ENCODE measurements around the gene SRGAP1. TPM values are rescaled to one million over a fixed set of nuclear protein-coding genes. Genes with fewer than 3 reads are reported as not detected.
A peak's percentile ranks its signal among the peaks of the same experiment; 100 is the strongest.
"Not testable (repeated sequence)": the region's sequence is repeated elsewhere in the genome, so short reads cannot be mapped to it uniquely, and the experiment has no call there.

The SRGAP1 gene
- total RNA-seq, 1 experiment from 2014 or later: 65.0 TPM

DNA sequence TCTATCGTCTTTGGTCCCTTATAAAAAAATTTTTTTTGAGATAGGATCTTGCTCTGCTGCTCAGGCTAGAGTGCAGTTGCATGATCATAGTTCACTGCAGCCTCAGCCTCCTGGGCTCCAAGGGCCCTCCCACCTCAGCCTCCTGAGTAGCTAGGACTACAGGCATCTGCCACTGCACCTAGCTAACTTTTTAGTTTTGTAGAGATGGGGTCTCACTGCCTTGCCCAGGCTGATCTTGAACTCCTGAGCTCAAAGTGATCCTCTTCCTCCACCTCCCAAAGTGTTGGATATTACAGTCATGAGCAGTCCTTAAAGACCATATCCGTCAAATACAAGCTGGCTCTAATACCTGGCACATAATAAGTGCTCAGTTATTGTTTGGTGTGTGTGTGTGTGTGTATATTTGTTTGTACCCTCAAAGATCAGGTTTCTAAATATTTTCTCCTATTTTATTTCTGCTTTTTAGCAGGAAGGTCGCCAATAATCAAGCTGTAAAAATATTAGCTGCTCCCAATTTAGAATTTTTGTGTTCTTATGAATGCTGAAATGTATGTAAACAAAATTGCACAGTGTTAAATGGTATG, 30.5 kb downstream of the SRGAP1 start:
- DNase-seq (ENCODE audit: unreplicated experiment): no peak
- CTCF ChIA-PET: interaction anchor here (0.5 to 2.0 kb wide), 4 partner anchors 12 to 31 kb away, joined by 3 to 5 read pairs (median 4); partner anchors contain the start of gene SRGAP1
- no TSS peak for BruUV-seq (replicated peaks)
- POLR2A ChIA-PET: interaction anchor here (0.6 to 1.6 kb wide), 8 partner anchors 9 to 447 kb away, joined by 3 to 8 read pairs (median 4); no protein-coding TSS in a partner anchor
- Mint-ChIP-seq H3K27me3 (ENCODE audit: insufficient read depth, unreplicated experiment) (no peaks in the 10 kb centered on the region), H3K9me3 (ENCODE audit: unreplicated experiment) (no peaks in the 10 kb centered on the region), H3K36me3 (ENCODE audit: insufficient read depth, unreplicated experiment) (peaks cover 6% of the 10 kb centered on the region), H3K4me1 (ENCODE audit: insufficient read depth, unreplicated experiment) (peaks cover 18% of the 10 kb centered on the region), H3K4me3 (ENCODE audit: unreplicated experiment) (no peak overlapping the region), H3K27ac (ENCODE audit: low read depth, unreplicated experiment) (no peak overlapping the region)
- TF ChIP-seq CTCF (IDR thresholded peaks at IDR 0.05; ENCODE audit: unreplicated experiment): no peak
- intact Hi-C loops (cut with micrococcal nuclease): no loop called here

GRCh38 chr12:63875703-63876102, 31.2 kb downstream of the SRGAP1 start:
- BruUV-seq (replicated peaks): no TSS peak
- DNase-seq (ENCODE audit: unreplicated experiment): no peak
- CTCF ChIA-PET: interaction anchor here (0.5 to 2.0 kb wide), 7 partner anchors 13 to 381 kb away, joined by 3 to 5 read pairs (median 3); partner anchors contain the start of gene SRGAP1
- intact Hi-C loops (cut with micrococcal nuclease): no loop called here
- Mint-ChIP-seq H3K4me3 (ENCODE audit: unreplicated experiment) (no peak overlapping the region), H3K36me3 (ENCODE audit: insufficient read depth, unreplicated experiment) (peaks cover 6% of the 10 kb centered on the region), H3K4me1 (ENCODE audit: insufficient read depth, unreplicated experiment) (peaks cover 18% of the 10 kb centered on the region), H3K27ac (ENCODE audit: low read depth, unreplicated experiment) (no peak overlapping the region), H3K27me3 (ENCODE audit: insufficient read depth, unreplicated experiment) (no peaks in the 10 kb centered on the region), H3K9me3 (ENCODE audit: unreplicated experiment) (no peaks in the 10 kb centered on the region)
- POLR2A ChIA-PET: interaction anchor here (1.4 to 1.6 kb wide), 5 partner anchors 10 to 48 kb away, joined by 3 to 8 read pairs (median 6); no protein-coding TSS in a partner anchor
- TF ChIP-seq CTCF (IDR thresholded peaks at IDR 0.05; ENCODE audit: unreplicated experiment): no peak

- peaks cover 16% of the 10 kb centered on the region for H3K4me1 Mint-ChIP-seq (ENCODE audit: insufficient read depth, unreplicated experiment)
- no TSS peak for BruUV-seq (replicated peaks)
- H3K36me3 Mint-ChIP-seq (ENCODE audit: insufficient read depth, unreplicated experiment): peaks cover 6% of the 10 kb centered on the region
- DNase-seq (ENCODE audit: unreplicated experiment): peak; percentile 37
- CTCF ChIA-PET: interaction anchor here (0.7 to 1.3 kb wide), 2 partner anchors 26 to 211 kb away, joined by 3 to 4 read pairs; no protein-coding TSS in a partner anchor
- H3K9me3 Mint-ChIP-seq (ENCODE audit: unreplicated experiment): no peaks in the 10 kb centered on the region
- TF ChIP-seq CTCF (IDR thresholded peaks at IDR 0.05; ENCODE audit: unreplicated experiment): no peak
- H3K27ac Mint-ChIP-seq (ENCODE audit: low read depth, unreplicated experiment): no peak overlapping the region
- H3K27me3 Mint-ChIP-seq (ENCODE audit: insufficient read depth, unreplicated experiment): no peaks in the 10 kb centered on the region
- intact Hi-C loops (cut with micrococcal nuclease): no loop called here
- H3K4me3 Mint-ChIP-seq (ENCODE audit: unreplicated experiment): no peak overlapping the region
- POLR2A ChIA-PET: interaction anchor here (1.4 kb wide), 1 partner anchor 12 kb away, joined by 6 read pairs; no protein-coding TSS in a partner anchor
Measured at GRCh38 chr12:63876980-63877379, 32.5 kb downstream of the SRGAP1 start.

- no peak for DNase-seq (ENCODE audit: unreplicated experiment)
- TF ChIP-seq CTCF (IDR thresholded peaks at IDR 0.05; ENCODE audit: unreplicated experiment): no peak
- Mint-ChIP-seq H3K9me3 (ENCODE audit: unreplicated experiment) (no peaks in the 10 kb centered on the region), H3K4me1 (ENCODE audit: insufficient read depth, unreplicated experiment) (peaks cover 13% of the 10 kb centered on the region), H3K4me3 (ENCODE audit: unreplicated experiment) (no peak overlapping the region), H3K27ac (ENCODE audit: low read depth, unreplicated experiment) (no peak overlapping the region), H3K36me3 (ENCODE audit: insufficient read depth, unreplicated experiment) (peaks cover 3% of the 10 kb centered on the region), H3K27me3 (ENCODE audit: insufficient read depth, unreplicated experiment) (no peaks in the 10 kb centered on the region)
- ChIA-PET POLR2A (interaction anchor here (1.0 kb wide), 1 partner anchor 8 kb away, joined by 4 read pairs; no protein-coding TSS in a partner anchor), CTCF (no interaction called here)
- BruUV-seq (replicated peaks): no TSS peak
- intact Hi-C loops (cut with micrococcal nuclease): no loop called here
Measured at GRCh38 chr12:63877693-63878092, 33.2 kb downstream of the SRGAP1 start.

GRCh38 chr12:63880235-63880634, 35.7 kb downstream of the SRGAP1 start:
- H3K4me3 Mint-ChIP-seq (ENCODE audit: unreplicated experiment); H3K27me3 Mint-ChIP-seq (ENCODE audit: insufficient read depth, unreplicated experiment); DNase-seq (ENCODE audit: unreplicated experiment); POLR2A ChIA-PET; H3K9me3 Mint-ChIP-seq (ENCODE audit: unreplicated experiment); H3K27ac Mint-ChIP-seq (ENCODE audit: low read depth, unreplicated experiment); intact Hi-C loops (cut with micrococcal nuclease); H3K4me1 Mint-ChIP-seq (ENCODE audit: insufficient read depth, unreplicated experiment); BruUV-seq (replicated peaks); CTCF ChIA-PET; H3K36me3 Mint-ChIP-seq (ENCODE audit: insufficient read depth, unreplicated experiment): not testable (repeated sequence)
